Upper lobe of left lung (tissue), 6 donors: ENCODE results near the gene ZNF287. TPM values are rescaled to one million over a fixed set of nuclear protein-coding genes. Genes with fewer than 3 reads are reported as not detected.

Source experiments
- ATAC-seq, 2 donors: fragments of 200-7000 bp; cut with Tn5 transposase; one replicate each; pipeline ENCODE4 v1.9.1; 2022; ENCODE audit warnings: mild to moderate bottlenecking in 2 of 2, moderate library complexity in 2 of 2; ENCODE audit not compliant: low FRiP score in 2 of 2
- DNase-seq, 2 donors: peaks; one replicate each; pipeline ENCODE4 v3.0.0-alpha.2; 2019 to 2020
- H3K27ac ChIP-seq, 4 donors: fragments of 200-600 bp; sonication (generic); one replicate each; pipeline ENCODE4 v1.5.1; 2016 to 2019
- H3K27me3 ChIP-seq, 4 donors: fragments of 200-600 bp; sonication (generic); one replicate each; pipeline ENCODE4 v1.5.1; 2017 to 2019
- H3K36me3 ChIP-seq, 4 donors: fragments of 200-600 bp; sonication (generic); one replicate each; pipeline ENCODE4 v1.5.1; 2016 to 2019
- H3K4me1 ChIP-seq, 4 donors: fragments of 200-600 bp; sonication (generic); one replicate each; pipeline ENCODE4 v1.5.1; 2018 to 2019
- H3K4me3 ChIP-seq, 4 donors: fragments of 200-600 bp; sonication (generic); one replicate each; pipeline ENCODE4 v1.5.1; 2017 to 2019; ENCODE audit warnings: mild to moderate bottlenecking in 2 of 4, moderate library complexity in 1 of 4
- H3K9me3 ChIP-seq, 4 donors: fragments of 200-600 bp; sonication (generic); one replicate each; pipeline ENCODE4 v1.5.1; 2018 to 2019
- CTCF ChIP-seq, 6 experiments: fragments of 450-650 bp in 4 of 6; fragments of 200-600 bp in 2 of 6; sonication (generic) in 2 of 6; IDR thresholded peaks; one replicate each; pipeline ENCODE4 v1.5.1; 2016 to 2019; ENCODE audit warnings: antibody characterized with exemption in 6 of 6
- EP300 ChIP-seq, 4 donors: sonication (generic); formaldehyde crosslinking; IDR thresholded peaks; one replicate each; pipeline ENCODE4 v1.5.1; 2017; ENCODE audit warnings: antibody characterized with exemption in 4 of 4, control low read depth in 2 of 4
- POLR2A ChIP-seq, 4 donors: fragments of 450-650 bp; IDR thresholded peaks; one replicate each; pipeline ENCODE4 v1.5.1; 2016 to 2017; ENCODE audit warnings: antibody characterized with exemption in 4 of 4, mild to moderate bottlenecking in 2 of 4
- POLR2AphosphoS5 ChIP-seq, 2 donors: sonication (generic); formaldehyde crosslinking; IDR thresholded peaks; one replicate each; pipeline ENCODE4 v1.5.1; 2017; ENCODE audit warnings: antibody characterized with exemption in 2 of 2
- WGBS, 2 donors: methylation state at CpG; one replicate each; pipeline ENCODE4 v1.1.5; 2017 to 2018; 5-methylcytosine and 5-hydroxymethylcytosine counted together
- total RNA-seq, 6 donors: library from RNA; depleted of rRNA in 4 of 6; stranded (reverse); fragments of >200 nt in 4 of 6; gene quantifications; one replicate each; pipeline versions ENCODE4 v1.1.0 to v1.2.1, GENCODE V29; 2016 to 2021
- donor health status: DM: no; HTN: no; CAD: no; lungs with moderate emphysema.
- donor health status: DM: no; HTN: yes; CAD: no; lungs with severe emphysema.

ZNF287 gene
- total RNA-seq, 6 donors from 2014 or later: 0.22 to 6.5 (median 3.7) TPM

GRCh38 chr17:16517477-16517876 is 51.5 kb downstream of the ZNF287 start:
- Histone ChIP-seq H3K36me3 (no peaks in the 10 kb centered on the region), H3K27ac (no peak overlapping the region), H3K4me3 (no peak overlapping the region), H3K4me1 (peaks cover 3 to 10% (median 7%) of the 10 kb centered on the region in 4 donors), H3K9me3 (no peaks in the 10 kb centered on the region), H3K27me3 (peaks cover 0 to 4% (median 0%) of the 10 kb centered on the region in 4 donors)
- DNase-seq (no peak), ATAC-seq (no peak)
- no peak for TF ChIP-seq POLR2AphosphoS5 (IDR thresholded peaks at IDR 0.05)
- no peak for TF ChIP-seq POLR2A (IDR thresholded peaks at IDR 0.05)
- no peak for TF ChIP-seq EP300 (IDR thresholded peaks at IDR 0.05)
- TF ChIP-seq CTCF (IDR thresholded peaks at IDR 0.05): no peak
- WGBS, 2 donors: 76 to 93% methylated on average over 7 of the region's 7 CpGs

DNA sequence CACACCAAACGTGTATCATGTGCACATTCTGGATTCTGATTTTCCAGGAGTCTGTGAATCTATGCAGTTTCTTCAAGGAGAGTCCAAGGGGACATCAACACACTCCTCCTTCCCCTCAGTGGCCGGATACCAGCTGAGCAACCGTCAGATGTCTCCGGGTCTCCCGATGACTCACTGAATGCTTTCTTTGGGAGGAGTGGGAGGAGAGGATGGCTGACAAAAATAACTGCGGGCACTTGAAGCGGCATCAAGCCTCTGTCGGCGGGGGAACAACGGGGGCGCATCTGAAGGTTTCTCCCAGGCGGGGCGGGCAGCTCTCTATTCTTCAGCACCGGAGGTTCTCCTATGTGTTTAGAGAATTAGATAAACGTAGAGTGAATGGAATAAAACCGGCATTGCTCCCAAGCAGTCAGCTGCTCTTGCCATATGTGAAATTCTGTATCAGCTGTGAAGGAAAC is 52.4 kb downstream of the ZNF287 start:
- Histone ChIP-seq H3K4me3 (no peak overlapping the region), H3K27ac (no peak overlapping the region), H3K4me1 (peaks cover 3 to 10% (median 7%) of the 10 kb centered on the region in 4 donors), H3K36me3 (no peaks in the 10 kb centered on the region), H3K9me3 (no peaks in the 10 kb centered on the region), H3K27me3 (peaks cover 0 to 4% (median 0%) of the 10 kb centered on the region in 4 donors)
- DNase-seq (peak in 1 of 2 donors; percentile 33), ATAC-seq (peak in 1 of 2 donors; percentile 82)
- 9 to 27% methylated on average over 14 to 16 of the region's 16 CpGs for WGBS, 2 donors
- TF ChIP-seq POLR2A (IDR thresholded peaks at IDR 0.05) (no peak), CTCF (IDR thresholded peaks at IDR 0.05) (no peak), POLR2AphosphoS5 (IDR thresholded peaks at IDR 0.05) (no peak), EP300 (IDR thresholded peaks at IDR 0.05) (no peak)

GRCh38 chr17:16515933-16516332 is 53.1 kb downstream of the ZNF287 start:
- Histone ChIP-seq H3K4me3 (no peak overlapping the region), H3K9me3 (no peaks in the 10 kb centered on the region), H3K27ac (no peak overlapping the region), H3K27me3 (peaks cover 0 to 4% (median 0%) of the 10 kb centered on the region in 4 donors), H3K4me1 (peaks cover 3 to 8% (median 5%) of the 10 kb centered on the region in 4 donors), H3K36me3 (no peaks in the 10 kb centered on the region)
- TF ChIP-seq POLR2AphosphoS5 (IDR thresholded peaks at IDR 0.05) (no peak), POLR2A (IDR thresholded peaks at IDR 0.05) (no peak), EP300 (IDR thresholded peaks at IDR 0.05) (no peak), CTCF (IDR thresholded peaks at IDR 0.05) (no peak)
- 68 to 88% methylated on average over 4 of the region's 4 CpGs for WGBS, 2 donors
- ATAC-seq (no peak), DNase-seq (no peak)

DNA sequence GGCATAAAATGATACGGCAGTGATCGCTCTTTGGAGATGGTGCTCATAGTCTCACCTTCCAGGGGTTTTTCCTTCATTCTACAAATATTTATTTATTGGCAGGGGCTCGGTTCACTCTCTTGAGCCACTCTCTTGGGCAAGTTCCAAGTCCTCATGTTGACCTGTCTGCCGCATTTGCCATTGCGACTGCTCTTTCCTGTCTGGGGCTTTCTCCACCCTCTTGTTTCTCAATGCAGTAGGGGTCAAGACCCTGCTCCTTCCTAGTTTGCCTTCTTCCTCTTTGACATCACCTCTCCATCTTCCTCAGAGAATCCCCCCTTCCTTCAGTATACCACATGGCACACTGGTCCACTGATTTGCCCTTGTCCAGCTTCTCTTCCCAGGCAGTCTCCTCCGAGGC is 55.1 kb downstream of the ZNF287 start:
- no peak for ATAC-seq
- Histone ChIP-seq H3K27ac (no peak overlapping the region), H3K4me3 (no peak overlapping the region), H3K4me1 (peaks cover 0 to 7% (median 1%) of the 10 kb centered on the region in 4 donors), H3K9me3 (no peaks in the 10 kb centered on the region), H3K36me3 (no peaks in the 10 kb centered on the region), H3K27me3 (peaks cover 0 to 4% (median 0%) of the 10 kb centered on the region in 4 donors)
- no peak for DNase-seq
- TF ChIP-seq POLR2AphosphoS5 (IDR thresholded peaks at IDR 0.05): no peak
- TF ChIP-seq POLR2A (IDR thresholded peaks at IDR 0.05): no peak
- TF ChIP-seq EP300 (IDR thresholded peaks at IDR 0.05): no peak
- TF ChIP-seq CTCF (IDR thresholded peaks at IDR 0.05): no peak
- 52% methylated on average over 6 of the region's 6 CpGs for WGBS, 2 donors

GRCh38 chr17:16512011-16512410 is 57.0 kb downstream of the ZNF287 start:
- Histone ChIP-seq H3K36me3 (no peaks in the 10 kb centered on the region), H3K27me3 (no peaks in the 10 kb centered on the region), H3K9me3 (no peaks in the 10 kb centered on the region), H3K4me3 (no peak overlapping the region), H3K4me1 (peaks cover 0 to 7% (median 3%) of the 10 kb centered on the region in 4 donors), H3K27ac (no peak overlapping the region)
- ATAC-seq (no peak), DNase-seq (no peak)
- WGBS, 2 donors: 64 to 76% methylated on average over 4 of the region's 4 CpGs
- TF ChIP-seq EP300 (IDR thresholded peaks at IDR 0.05): no peak
- TF ChIP-seq POLR2AphosphoS5 (IDR thresholded peaks at IDR 0.05): no peak
- no peak for TF ChIP-seq POLR2A (IDR thresholded peaks at IDR 0.05)
- TF ChIP-seq CTCF (IDR thresholded peaks at IDR 0.05): no peak
